Measurements from ENCODE around the gene TMEM184A. TPM values are rescaled to one million over a fixed set of nuclear protein-coding genes. Genes with fewer than 3 reads are reported as not detected.

Gene TMEM184A
- total RNA-seq, 2 experiments from 2014 or later = not detected

DNA sequence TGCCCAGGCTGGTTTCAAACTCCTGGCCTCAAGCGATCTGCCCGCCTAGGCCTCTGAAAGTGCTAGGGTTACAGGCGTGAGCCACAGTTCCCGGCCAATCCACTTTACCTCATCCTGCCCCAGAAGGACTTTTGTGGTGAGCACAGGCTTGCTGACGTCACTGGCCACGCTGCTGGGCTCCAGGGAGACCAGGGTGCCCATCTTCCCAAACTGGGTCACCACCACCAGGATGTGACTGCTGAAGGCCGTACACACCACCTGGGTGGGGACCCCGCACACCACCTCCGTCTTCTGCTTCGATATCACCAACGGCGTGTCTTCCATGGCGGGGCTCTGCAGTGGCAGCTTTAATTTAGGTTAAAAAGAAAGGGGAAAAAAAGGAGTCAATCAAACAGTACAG, 13.0 kb upstream of the TMEM184A start:
- ATAC-seq (no peak), DNase-seq (peak; percentile 69)
- H3K27me3 Mint-ChIP-seq = no peaks in the 10 kb centered on the region
- CTCF ChIA-PET = no interaction called here
- H3K4me3 Mint-ChIP-seq = peak overlapping the region; percentile 81
- H3K36me3 Mint-ChIP-seq = peaks cover 6% of the 10 kb centered on the region
- H3K4me1 Mint-ChIP-seq = peaks cover 20% of the 10 kb centered on the region
- no peaks in the 10 kb centered on the region for H3K9me3 Mint-ChIP-seq (ENCODE audit: low read depth)
- H3K27ac Mint-ChIP-seq = peak overlapping the region; percentile 84

DNA sequence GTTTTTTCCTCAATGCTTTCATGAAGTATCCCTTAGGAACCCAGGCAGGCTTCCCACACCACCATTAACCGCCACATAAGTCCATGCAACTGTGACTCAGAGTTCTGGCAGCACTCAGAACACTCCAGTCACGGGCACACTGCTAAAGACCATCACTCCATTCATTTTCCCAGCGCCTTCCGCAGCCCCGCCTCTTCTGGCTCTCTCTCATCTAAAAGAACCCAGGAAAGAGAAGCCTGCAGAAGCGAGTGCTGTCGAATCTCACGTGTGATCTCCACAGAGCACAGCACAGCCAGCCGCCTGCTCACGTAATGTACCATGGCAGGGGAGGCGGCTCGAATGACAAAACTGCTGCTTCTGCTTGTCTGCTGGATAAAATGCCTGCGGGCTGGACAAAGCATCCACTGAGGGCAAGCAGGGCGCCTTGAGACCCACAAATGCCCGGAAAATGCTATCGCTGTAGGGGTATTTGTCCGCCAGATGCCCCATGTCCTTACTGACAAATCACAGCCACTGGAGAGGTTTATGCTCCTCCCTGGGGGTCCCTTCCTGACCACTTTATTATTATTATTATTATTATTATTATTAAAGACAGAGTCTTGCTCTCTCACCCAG, 12.0 kb upstream of the TMEM184A start:
- ATAC-seq (no peak), DNase-seq (no peak)
- peak overlapping the region; percentile 81 for H3K4me3 Mint-ChIP-seq
- CTCF ChIA-PET = no interaction called here
- peaks cover 20% of the 10 kb centered on the region for H3K4me1 Mint-ChIP-seq
- no peak overlapping the region for H3K27ac Mint-ChIP-seq
- no peaks in the 10 kb centered on the region for H3K9me3 Mint-ChIP-seq (ENCODE audit: low read depth)
- peaks cover 6% of the 10 kb centered on the region for H3K36me3 Mint-ChIP-seq
- no peaks in the 10 kb centered on the region for H3K27me3 Mint-ChIP-seq

DNA sequence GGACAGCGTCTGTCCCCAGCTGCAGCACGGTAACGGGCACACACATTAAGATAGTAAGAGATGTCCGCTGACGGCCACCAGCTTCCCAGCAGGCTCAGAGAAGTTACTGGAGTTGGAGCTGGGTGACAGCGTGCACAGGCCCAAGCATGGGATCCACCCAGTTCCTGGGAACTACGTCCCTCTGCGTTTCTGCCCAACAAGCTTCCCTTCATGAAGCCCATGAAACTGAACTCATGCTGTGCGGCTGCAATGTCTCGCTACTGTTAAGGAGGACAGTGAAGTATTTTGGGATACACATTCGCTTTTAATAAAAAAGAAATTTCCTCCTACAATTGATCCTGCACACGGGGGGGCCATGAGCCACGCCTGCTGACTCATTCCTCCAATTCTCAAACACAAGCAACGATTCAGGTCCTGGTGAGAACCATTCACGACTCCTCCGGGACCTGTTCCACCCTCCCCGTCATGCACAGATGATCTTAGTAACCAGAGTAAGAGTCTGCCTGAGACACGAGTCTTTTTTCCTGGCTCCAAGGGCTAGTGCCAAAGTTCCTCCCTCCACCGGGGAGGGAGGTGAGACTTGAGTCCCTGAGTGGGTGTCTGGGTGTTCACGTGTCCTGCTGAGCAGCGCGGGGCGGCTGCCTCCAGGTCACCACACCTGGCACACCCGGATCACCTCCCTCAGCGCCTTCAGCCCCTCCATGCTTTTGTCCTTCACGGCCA, 11.2 kb upstream of the TMEM184A start:
- H3K9me3 Mint-ChIP-seq (ENCODE audit: low read depth) = no peaks in the 10 kb centered on the region
- CTCF ChIA-PET = no interaction called here
- DNase-seq (no peak), ATAC-seq (no peak)
- no peaks in the 10 kb centered on the region for H3K27me3 Mint-ChIP-seq
- H3K36me3 Mint-ChIP-seq = peaks cover 6% of the 10 kb centered on the region
- no peak overlapping the region for H3K4me3 Mint-ChIP-seq
- H3K27ac Mint-ChIP-seq = peak overlapping the region; percentile 4
- H3K4me1 Mint-ChIP-seq = peaks cover 20% of the 10 kb centered on the region

DNA sequence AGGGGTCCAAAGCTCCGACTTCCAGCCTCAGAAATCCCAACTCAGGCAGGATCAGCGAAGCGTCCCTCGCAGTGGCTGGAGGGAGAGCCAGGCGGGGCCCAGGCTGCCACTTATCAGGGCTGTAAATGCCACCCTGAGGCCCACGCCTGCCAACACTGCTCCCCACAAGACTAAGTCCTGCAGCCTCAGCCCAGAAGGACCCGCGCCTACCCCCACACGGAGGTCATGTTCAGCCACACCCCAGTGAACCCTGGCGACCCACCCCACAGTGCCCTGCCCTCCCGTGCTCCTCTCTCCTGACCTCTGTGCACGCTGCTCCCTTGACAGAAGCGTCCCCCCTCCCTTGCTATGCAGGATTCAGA, 10.7 kb upstream of the TMEM184A start:
- Mint-ChIP-seq H3K4me3 (no peak overlapping the region), H3K36me3 (peaks cover 6% of the 10 kb centered on the region), H3K27me3 (no peaks in the 10 kb centered on the region), H3K27ac (peak overlapping the region; percentile 4), H3K4me1 (peaks cover 20% of the 10 kb centered on the region), H3K9me3 (ENCODE audit: low read depth) (no peaks in the 10 kb centered on the region)
- CTCF ChIA-PET = no interaction called here
- DNase-seq (no peak), ATAC-seq (no peak)

DNA sequence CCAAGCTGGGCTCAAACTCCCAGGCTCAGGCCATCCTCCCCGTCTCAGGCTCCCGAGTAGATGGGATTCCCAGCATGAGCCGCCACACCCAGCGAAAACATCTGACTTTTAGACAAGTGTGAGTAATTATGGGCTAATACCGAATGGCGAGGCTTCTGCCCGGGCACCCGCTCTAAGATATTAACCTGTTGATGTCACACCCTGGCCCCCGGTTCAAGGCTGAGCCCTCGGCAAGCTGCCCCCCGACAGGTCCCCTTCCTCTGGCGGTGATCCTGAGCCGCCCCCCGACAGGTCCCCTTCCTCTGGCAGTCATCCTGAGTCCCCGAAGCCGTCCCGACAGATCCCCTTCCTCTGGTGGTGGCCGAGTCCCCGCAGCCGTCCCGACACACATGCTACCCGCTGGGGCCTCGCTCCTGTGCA, 8.6 kb upstream of the TMEM184A start:
- H3K36me3 Mint-ChIP-seq = peaks cover 6% of the 10 kb centered on the region
- H3K4me3 Mint-ChIP-seq = no peak overlapping the region
- H3K9me3 Mint-ChIP-seq (ENCODE audit: low read depth) = no peaks in the 10 kb centered on the region
- DNase-seq (no peak), ATAC-seq (no peak)
- no peaks in the 10 kb centered on the region for H3K27me3 Mint-ChIP-seq
- peaks cover 16% of the 10 kb centered on the region for H3K4me1 Mint-ChIP-seq
- CTCF ChIA-PET = no interaction called here
- H3K27ac Mint-ChIP-seq = no peak overlapping the region

DNA sequence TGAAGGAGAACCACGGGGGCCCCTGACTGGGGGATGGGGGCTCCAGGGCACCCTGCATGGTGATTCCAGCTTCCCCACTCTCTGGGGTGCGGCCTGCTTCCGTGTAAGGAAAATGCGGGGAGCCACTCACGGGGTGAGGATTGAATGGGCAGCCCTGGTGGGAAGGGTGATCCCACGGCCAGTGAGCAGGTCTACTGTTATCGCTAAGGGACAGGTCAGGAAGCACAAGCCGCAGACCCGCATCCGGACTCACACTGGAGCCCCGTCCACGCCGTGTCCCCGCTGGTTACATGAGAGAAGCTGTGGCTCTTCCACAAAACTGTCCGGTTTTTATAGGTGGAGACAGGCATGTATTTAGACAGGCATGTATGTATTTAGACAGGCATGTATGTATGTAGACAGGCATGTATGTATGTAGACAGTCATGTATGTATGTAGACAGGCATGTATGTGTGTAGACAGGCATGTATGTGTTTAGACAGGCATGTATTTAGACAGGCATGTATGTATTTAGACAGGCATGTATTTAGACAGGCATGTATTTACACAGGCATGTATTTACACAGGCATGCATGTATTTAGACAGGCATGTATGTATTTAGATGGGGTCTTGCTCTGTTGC, 8.1 kb upstream of the TMEM184A start:
- peaks cover 6% of the 10 kb centered on the region for H3K36me3 Mint-ChIP-seq
- CTCF ChIA-PET = no interaction called here

DNA sequence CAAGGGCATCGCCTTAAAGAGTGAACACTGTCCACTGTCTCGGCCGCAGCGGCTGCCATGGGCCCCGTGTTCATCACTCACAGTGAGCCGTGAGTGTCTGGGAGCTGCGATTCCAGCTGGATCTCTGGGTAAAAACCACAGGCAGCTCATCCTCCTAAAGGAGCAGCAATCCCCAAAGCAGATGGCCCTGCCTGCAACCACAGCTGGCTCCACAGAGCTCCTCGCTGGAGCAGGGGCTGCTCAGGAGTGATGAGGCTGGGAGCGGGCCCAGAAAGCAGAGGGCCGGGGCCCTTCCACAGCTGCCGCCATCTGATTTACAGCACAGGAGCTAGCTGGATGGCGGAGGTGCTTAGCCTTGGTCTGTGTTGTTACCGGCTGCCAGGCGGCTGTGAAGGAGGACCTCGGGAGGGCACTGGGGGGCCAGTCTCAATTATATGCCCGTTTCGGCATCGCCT, 6.6 kb upstream of the TMEM184A start:
- peaks cover 6% of the 10 kb centered on the region for H3K36me3 Mint-ChIP-seq
- ATAC-seq (no peak), DNase-seq (no peak)
- H3K9me3 Mint-ChIP-seq (ENCODE audit: low read depth) = no peaks in the 10 kb centered on the region
- no peak overlapping the region for H3K27ac Mint-ChIP-seq
- no peak overlapping the region for H3K4me3 Mint-ChIP-seq
- CTCF ChIA-PET = interaction anchor here (0.6 kb wide), 1 partner anchor 786 kb away, joined by 3 read pairs; no protein-coding TSS in a partner anchor
- no peaks in the 10 kb centered on the region for H3K27me3 Mint-ChIP-seq
- H3K4me1 Mint-ChIP-seq = peaks cover 2% of the 10 kb centered on the region

More for the DNA sequence above, 8.1 kb upstream of the TMEM184A start:
- Mint-ChIP-seq H3K4me3 (no peak overlapping the region), H3K27ac (no peak overlapping the region), H3K4me1 (peaks cover 14% of the 10 kb centered on the region), H3K9me3 (ENCODE audit: low read depth) (no peaks in the 10 kb centered on the region), H3K27me3 (no peaks in the 10 kb centered on the region)
- no peak for ATAC-seq
- DNase-seq = no peak

DNA sequence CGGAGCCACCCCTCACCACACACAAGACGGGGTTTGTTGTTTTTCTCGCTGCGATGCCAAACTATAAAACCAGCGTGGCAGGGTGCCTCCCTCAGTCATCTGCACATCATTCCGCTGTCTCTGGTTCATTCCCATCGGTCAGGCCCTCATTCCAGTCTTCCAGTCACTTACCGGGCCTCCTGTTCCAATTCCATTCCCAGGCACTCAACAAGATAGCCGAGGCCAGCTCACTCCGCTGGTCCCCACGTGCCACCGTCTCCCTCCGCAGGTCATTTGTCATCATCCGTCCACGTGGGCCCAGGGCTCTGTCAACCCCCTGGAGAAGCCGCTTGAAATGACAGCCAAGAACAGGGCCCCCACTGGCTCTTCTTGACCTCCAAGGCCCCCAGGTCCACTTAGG, 6.1 kb upstream of the TMEM184A start:
- Mint-ChIP-seq H3K9me3 (ENCODE audit: low read depth) (no peaks in the 10 kb centered on the region), H3K27ac (no peak overlapping the region), H3K27me3 (no peaks in the 10 kb centered on the region), H3K4me3 (no peak overlapping the region), H3K4me1 (no peaks in the 10 kb centered on the region), H3K36me3 (peaks cover 4% of the 10 kb centered on the region)
- CTCF ChIA-PET = no interaction called here
- ATAC-seq (no peak), DNase-seq (no peak)

DNA sequence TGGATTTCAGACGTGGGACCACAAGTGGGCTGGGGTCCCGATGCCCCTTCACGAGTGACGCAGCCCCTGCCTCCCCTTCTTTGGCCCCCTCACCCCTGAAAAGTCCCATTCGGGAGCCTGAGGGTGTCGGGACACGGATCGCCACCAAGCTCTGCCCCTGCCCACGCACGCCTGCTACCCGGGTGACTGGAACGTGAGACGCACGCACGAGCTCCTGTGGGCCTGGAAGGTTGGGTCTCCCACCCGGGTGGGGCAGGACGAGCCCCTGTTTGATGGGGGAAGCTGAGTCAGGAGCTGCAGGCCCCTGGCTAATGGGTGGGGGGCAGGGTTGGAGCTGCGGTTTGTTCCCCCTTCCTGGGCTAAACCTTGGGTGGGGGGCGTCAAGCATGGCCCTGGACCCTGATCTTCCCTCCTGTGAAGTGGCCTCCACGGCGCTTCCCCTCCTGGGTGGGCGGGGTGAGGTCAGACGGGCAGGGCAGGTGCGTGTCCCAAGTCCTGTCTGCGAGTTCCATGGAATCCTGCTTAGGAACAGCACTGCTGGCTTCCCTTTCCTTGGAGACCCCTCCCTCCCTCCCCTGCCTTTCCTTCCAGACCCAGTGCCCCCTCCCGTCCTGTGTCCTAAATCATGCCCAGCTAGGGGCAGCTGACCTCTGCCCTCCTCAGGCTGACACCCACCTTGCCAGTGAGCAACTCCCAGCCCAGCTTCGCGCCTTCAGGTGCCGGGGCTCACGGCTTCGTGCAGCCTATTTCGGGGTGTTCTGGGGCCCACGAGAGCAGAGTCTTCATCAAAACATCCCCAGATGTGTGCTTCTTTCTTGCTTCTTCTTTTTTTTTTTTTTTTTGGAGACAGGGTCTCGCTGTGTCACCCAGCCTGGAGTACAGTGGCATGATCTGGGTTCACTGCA, 5.3 kb upstream of the TMEM184A start:
- Mint-ChIP-seq H3K4me3 (no peak overlapping the region), H3K9me3 (ENCODE audit: low read depth) (no peaks in the 10 kb centered on the region), H3K27me3 (no peaks in the 10 kb centered on the region), H3K27ac (no peak overlapping the region), H3K36me3 (no peaks in the 10 kb centered on the region), H3K4me1 (no peaks in the 10 kb centered on the region)
- CTCF ChIA-PET = no interaction called here
- no peak for ATAC-seq
- no peak for DNase-seq

DNA sequence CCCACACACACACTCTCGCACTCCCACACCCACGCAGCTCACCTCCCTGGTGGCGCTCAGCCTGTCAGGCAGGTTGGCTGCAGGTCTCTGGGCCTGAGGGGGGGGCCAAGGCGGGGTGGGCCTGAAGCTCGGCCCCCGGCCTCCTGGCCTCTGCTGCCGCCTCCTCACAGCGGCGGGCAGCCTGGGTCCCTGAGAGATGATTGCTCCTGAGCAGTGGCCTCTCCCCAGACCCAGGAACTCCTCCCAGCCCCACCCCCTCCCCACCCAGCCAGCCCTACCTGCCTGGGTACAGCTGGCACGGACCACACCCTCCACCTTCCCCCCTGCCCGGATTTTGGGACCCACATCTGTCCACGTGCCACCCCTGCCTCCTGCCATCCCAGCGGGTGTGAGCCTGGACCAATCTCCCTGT, 4.6 kb upstream of the TMEM184A start:
- no peak for ATAC-seq
- Mint-ChIP-seq H3K27me3 (no peaks in the 10 kb centered on the region), H3K4me1 (no peaks in the 10 kb centered on the region), H3K36me3 (no peaks in the 10 kb centered on the region), H3K4me3 (no peak overlapping the region), H3K27ac (no peak overlapping the region), H3K9me3 (ENCODE audit: low read depth) (no peaks in the 10 kb centered on the region)
- CTCF ChIA-PET = no interaction called here
- DNase-seq = no peak

DNA sequence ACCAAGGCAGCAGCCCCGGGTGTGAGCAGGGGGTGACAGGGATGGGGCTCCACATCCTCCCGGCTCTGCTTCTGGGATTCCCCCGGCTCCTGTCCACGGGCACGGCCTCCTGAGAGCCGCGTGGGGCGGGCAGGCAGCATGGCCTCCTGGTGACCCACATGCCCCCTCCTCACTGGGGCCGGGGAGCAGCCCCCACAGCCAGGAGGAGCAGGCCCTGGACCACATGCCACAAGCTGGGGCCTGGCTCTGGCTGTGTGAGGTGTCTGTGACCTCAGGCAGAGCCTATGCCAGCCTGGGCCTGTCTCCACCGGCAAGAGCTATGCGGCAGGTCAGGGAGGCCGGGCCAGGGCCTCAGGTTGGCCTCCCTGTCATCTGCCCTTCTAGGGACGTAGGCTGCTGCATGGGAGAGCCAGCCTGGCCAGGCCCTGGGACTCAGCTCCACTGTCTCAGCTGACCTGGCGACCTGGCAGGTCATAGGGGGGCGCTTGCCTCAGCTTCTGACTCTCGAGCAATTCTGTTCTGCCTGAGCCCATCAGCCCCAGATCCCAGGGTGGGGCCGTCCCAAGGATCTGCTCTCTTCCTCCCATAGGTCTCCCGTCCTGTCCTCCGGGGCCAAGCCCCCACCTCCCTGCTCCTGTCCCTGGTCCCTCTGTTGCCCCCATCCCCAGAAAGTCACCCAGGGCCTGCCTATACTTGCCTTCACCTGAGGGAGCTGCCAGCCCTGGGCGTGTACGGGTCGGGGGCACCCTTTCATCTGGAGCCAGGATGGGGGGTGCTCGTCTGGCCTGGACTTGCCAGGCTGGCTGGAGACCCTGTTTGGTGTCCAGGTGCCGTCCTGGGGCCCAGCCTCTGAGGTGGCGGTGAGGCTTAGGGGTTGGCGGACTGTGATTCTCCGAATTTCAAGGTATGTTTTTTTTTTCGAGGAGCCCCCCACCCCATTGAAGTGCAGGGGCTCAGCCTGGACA, 3.9 kb upstream of the TMEM184A start:
- no peak overlapping the region for H3K27ac Mint-ChIP-seq
- H3K36me3 Mint-ChIP-seq = no peaks in the 10 kb centered on the region
- DNase-seq (no peak), ATAC-seq (no peak)
- CTCF ChIA-PET = no interaction called here
- no peaks in the 10 kb centered on the region for H3K4me1 Mint-ChIP-seq
- H3K27me3 Mint-ChIP-seq = no peaks in the 10 kb centered on the region
- H3K4me3 Mint-ChIP-seq = no peak overlapping the region
- H3K9me3 Mint-ChIP-seq (ENCODE audit: low read depth) = no peaks in the 10 kb centered on the region

DNA sequence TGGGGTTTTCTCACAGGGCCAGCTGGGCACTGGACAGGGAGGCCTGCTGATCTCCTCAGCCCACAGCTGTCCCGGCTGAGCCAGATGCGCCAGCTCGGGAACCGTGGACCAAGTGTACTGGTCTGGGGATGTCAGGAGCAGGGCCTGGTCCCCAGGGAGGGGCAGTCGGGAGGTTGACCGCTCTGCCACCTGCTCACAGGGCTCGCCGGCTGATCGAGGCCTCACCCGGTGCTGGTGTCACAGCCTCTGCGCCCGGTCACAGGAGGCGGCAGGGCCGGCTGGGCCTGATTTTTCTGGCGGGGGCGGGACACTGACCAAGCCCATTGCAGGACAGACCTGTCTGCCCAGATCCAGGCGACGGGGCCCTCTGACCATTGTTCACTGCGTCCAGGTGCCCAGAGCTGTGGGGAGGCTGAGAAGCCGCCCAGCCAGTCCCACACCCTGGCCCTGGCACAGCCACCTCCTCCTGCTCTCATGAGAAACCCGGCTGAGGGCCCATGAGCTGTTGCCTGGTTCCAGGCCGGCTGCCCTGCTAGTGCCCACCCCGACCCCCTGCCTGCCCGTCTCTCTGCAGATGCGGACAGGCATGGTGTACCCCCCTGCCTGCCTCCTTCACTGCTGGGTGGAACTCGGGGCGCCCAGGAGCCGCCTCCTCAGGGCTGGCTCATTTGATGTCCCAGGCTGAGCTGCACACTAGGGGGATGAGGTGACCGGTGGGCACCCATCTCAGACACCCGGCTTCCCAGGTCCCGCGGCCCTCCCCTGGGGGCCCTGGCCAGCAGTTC, 3.0 kb upstream of the TMEM184A start:
- H3K4me3 Mint-ChIP-seq = no peak overlapping the region
- DNase-seq (no peak), ATAC-seq (no peak)
- CTCF ChIA-PET = no interaction called here
- no peaks in the 10 kb centered on the region for H3K27me3 Mint-ChIP-seq
- no peak overlapping the region for H3K27ac Mint-ChIP-seq
- H3K4me1 Mint-ChIP-seq = no peaks in the 10 kb centered on the region
- H3K9me3 Mint-ChIP-seq (ENCODE audit: low read depth) = no peaks in the 10 kb centered on the region
- no peaks in the 10 kb centered on the region for H3K36me3 Mint-ChIP-seq

Measured in activated CD8-positive, alpha-beta memory T cell treated with anti-CD3 and anti-CD28 coated beads, Interleukin-2, amount 10 ng/mL, durations not matched to agents 7 days and 5 days (primary cell).